Activated naive CD8-positive, alpha-beta T cell treated with anti-CD3 and anti-CD28 coated beads, Interleukin-2, amount 10 ng/mL, durations not matched to agents 7 days and 5 days (primary cell): ENCODE measurements around the gene OR12D1. TPM values are rescaled to one million over a fixed set of nuclear protein-coding genes. Genes with fewer than 3 reads are reported as not detected.
"Not testable (repeated sequence)": the region's sequence is repeated elsewhere in the genome, so short reads cannot be mapped to it uniquely, and the experiment has no call there.

Experiments
- ATAC-seq: fragments of 150-1000 bp; cut with Tn5 transposase; one replicate; pipeline ENCODE4 v1.10.0; 2021; ENCODE audit warnings: low read depth, moderate library complexity
- POLR2A ChIA-PET: fragments of 350-600 bp; sonication (Branson Sonifier 250); formaldehyde crosslinking; loops from one replicate; lab custom pipeline; 2021; ENCODE audit warnings: antibody characterized with exemption; lab: Charles Lee
- DNase-seq: peaks from one replicate; pipeline ENCODE4 v3.0.0; 2021
- H3K27ac Mint-ChIP-seq: one replicate; pipeline ENCODE4 v1.8.0; 2022; ENCODE audit warnings: mild to moderate bottlenecking, mixed read lengths
- H3K27me3 Mint-ChIP-seq: one replicate; pipeline ENCODE4 v1.8.0; 2022; ENCODE audit warnings: mild to moderate bottlenecking, moderate library complexity, mixed read lengths
- H3K36me3 Mint-ChIP-seq: one replicate; pipeline ENCODE4 v1.8.0; 2021; ENCODE audit warnings: mild to moderate bottlenecking, mixed read lengths
- H3K4me1 Mint-ChIP-seq: one replicate; pipeline ENCODE4 v1.8.0; 2021; ENCODE audit warnings: mixed read lengths
- H3K4me3 Mint-ChIP-seq: one replicate; pipeline ENCODE4 v1.8.0; 2022; ENCODE audit warnings: mild to moderate bottlenecking, moderate library complexity, mixed read lengths
- H3K9me3 Mint-ChIP-seq: one replicate; pipeline ENCODE4 v1.8.0; 2021; ENCODE audit warnings: mixed read lengths
- total RNA-seq, 2 experiments: library from RNA; stranded (reverse); gene quantifications; one replicate each; pipeline ENCODE4 v1.2.3, GENCODE V29; 2021

The OR12D1 gene
- total RNA-seq, 2 experiments from 2014 or later: not detected

DNA sequence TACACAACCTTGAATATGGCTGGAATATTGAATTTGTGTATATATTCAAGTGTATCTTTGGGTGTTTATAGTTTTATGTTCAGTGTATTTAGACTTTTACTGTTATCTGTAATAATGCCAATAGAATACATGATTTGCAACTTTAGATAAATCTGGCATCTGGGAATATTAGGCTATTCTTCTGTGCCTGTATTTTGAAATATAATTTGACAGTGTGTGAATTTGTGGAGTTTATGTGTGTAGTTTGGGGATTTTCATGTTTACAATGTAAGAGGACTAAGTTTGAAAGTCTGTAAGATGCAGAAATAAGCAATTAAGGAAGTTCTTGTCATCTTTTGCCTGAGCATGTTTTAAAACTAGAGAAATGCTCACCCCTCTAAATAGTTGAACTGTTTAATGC is 24.3 kb downstream of the OR12D1 start, which contains the start of gene OR10C1:
TSS of gene OR10C1 (plus strand) at position 301 of the 400 bp plus-strand sequence. CDS start 710 bp downstream, outside the sequence.
- POLR2A ChIA-PET: no interaction called here
- Mint-ChIP-seq H3K27me3 (peaks cover 30% of the 10 kb centered on the region), H3K27ac (no peak within 1 kb of the TSS), H3K4me1 (no peaks in the 10 kb centered on the region), H3K36me3 (no peaks in the 10 kb centered on the region), H3K4me3 (no peak within 1 kb of the TSS), H3K9me3 (peaks cover under 1% of the 10 kb centered on the region)
- no peak for ATAC-seq
- DNase-seq: no peak

DNA sequence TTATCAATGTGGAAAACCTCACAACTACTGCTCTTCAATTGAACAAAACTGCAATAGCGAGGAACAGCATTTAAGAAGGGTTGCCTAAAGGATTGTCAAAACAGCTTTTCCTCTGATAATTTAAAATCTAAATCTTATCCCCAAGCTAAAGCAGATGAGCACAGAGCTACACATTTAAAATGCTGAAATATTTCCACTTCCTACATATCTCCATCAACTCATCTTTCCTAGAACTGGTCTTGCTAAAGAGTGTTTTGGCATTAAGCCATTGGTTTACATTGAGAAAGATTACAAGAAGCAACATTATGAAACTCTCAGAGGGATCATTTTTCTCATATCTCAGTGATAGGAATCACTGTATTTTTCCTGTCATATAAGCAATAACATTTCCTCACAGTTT is 28.0 kb downstream of the OR12D1 start:
- ATAC-seq (no peak), DNase-seq (no peak)
- POLR2A ChIA-PET: no interaction called here
- Mint-ChIP-seq H3K9me3 (peaks cover 7% of the 10 kb centered on the region), H3K27ac (no peak overlapping the region), H3K36me3 (no peaks in the 10 kb centered on the region), H3K4me1 (no peaks in the 10 kb centered on the region), H3K4me3 (no peak overlapping the region), H3K27me3 (peaks cover 24% of the 10 kb centered on the region)

DNA sequence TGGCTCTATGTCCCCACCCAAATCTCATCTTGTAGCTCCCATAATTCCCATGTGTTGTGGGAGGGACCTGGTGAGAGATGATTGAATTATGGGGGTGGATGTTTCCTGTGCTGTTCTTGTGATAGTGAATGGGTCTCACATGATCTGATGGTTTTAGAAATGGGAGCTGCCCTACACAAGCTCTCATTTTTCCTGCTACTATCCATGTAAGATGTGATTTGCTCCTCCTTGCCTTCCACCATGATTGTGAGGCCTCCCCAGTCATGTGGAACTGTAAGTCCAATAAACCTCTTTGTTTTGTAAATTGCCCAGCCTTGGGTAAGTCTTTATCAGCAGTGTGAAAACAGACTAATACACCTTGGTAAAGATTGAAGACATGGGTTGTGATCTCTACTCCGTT is 29.3 kb downstream of the OR12D1 start:
- POLR2A ChIA-PET, H3K27ac Mint-ChIP-seq, H3K4me3 Mint-ChIP-seq, DNase-seq, H3K4me1 Mint-ChIP-seq, H3K9me3 Mint-ChIP-seq, H3K36me3 Mint-ChIP-seq, ATAC-seq: not testable (repeated sequence)
- H3K27me3 Mint-ChIP-seq: peaks cover 17% of the 10 kb centered on the region

DNA sequence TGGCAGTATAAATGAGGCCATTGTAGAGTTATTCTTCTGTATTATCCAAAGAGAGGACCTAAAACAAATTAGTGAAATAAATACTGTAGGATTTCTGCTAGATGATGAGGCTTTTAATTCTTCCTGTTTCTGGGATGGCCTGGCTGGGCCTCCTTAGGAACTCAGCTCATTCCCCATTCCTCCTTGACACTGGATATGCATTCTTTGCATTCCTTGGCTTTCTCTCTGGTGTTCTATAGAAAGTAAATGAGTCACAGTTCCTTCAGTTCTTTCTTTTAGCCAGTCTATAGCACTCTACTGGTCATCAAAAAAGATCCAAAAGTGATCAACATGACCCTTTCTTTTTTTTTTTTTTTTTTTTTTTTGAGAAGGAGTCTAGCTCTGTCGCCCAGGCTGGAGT is 32.9 kb downstream of the OR12D1 start:
- POLR2A ChIA-PET: no interaction called here
- no peaks in the 10 kb centered on the region for H3K36me3 Mint-ChIP-seq
- H3K4me3 Mint-ChIP-seq: no peak overlapping the region
- no peaks in the 10 kb centered on the region for H3K4me1 Mint-ChIP-seq
- peaks cover 20% of the 10 kb centered on the region for H3K27me3 Mint-ChIP-seq
- H3K9me3 Mint-ChIP-seq: peaks cover 7% of the 10 kb centered on the region
- H3K27ac Mint-ChIP-seq: no peak overlapping the region
- ATAC-seq (no peak), DNase-seq (no peak)

DNA sequence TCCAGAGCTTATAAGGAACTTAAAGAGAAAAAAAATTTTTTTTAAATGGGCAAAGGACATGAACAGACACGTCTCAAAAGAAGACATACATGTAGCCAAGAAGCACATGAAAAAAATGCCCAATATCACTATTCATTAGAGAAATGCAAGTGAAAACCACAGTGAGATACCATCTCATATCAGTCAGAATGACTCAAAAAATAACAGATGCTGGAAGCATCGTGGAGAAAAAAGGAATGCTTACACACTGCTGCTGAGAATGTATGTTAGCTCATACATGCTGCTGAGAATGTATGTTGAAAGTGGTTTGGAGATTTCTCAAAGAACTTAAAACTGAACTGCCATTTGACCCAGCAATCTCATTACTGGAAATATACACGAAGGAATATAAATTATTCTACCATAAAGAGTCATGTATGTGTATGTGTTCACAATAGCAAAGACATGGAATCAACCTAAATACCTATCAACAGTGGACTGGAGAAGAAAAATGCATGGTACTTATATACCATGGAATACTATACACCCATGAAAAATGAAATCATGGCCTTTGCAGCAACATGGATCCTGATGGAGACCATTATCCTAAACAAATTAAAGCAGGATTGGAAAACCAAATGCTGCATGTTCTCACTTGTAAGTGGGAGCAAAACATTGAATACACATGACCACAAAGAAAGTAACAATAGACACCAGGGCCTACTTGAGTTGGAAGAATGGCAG is 36.9 kb downstream of the OR12D1 start:
- Mint-ChIP-seq H3K36me3 (no peaks in the 10 kb centered on the region), H3K4me1 (no peaks in the 10 kb centered on the region), H3K4me3 (no peak overlapping the region), H3K27ac (no peak overlapping the region), H3K27me3 (peaks cover 8% of the 10 kb centered on the region), H3K9me3 (no peaks in the 10 kb centered on the region)
- DNase-seq (no peak), ATAC-seq (no peak)
- POLR2A ChIA-PET: no interaction called here

DNA sequence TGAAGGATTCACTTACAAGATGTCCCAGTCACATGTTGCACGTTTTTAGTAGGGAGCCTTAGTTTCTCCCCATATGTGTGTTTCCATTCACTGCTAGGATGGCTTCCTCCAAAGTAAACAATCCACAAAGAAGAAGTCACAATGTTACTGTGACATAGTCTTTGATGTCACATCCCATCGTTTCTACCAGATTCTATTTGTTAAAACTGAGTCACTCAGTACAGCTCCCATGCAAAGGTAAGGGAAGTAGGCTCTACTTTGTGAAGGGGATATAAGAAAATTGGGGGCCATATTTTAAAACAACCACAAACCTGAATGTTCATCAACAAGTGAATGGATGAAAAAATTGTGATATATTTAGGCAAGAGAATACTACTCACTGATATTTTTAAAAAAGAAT is 42.2 kb downstream of the OR12D1 start, which contains the start of the genes OR11A1 and OR2H1:
TSS of gene OR11A1 (minus strand) at position 101 of the 400 bp plus-strand sequence. CDS start 29,430 bp downstream, outside the sequence.
TSS of gene OR2H1 (plus strand) at position 185 of the 400 bp plus-strand sequence. CDS start 4,615 bp downstream, outside the sequence.
- POLR2A ChIA-PET: no interaction called here
- DNase-seq (no peak), ATAC-seq (no peak)
- H3K27me3 Mint-ChIP-seq: peaks cover 15% of the 10 kb centered on the region
- H3K4me1 Mint-ChIP-seq: peaks cover 2% of the 10 kb centered on the region
- H3K4me3 Mint-ChIP-seq: no peak within 1 kb of the TSS
- H3K27ac Mint-ChIP-seq: no peak within 1 kb of the TSS
- no peaks in the 10 kb centered on the region for H3K36me3 Mint-ChIP-seq
- no peaks in the 10 kb centered on the region for H3K9me3 Mint-ChIP-seq

DNA sequence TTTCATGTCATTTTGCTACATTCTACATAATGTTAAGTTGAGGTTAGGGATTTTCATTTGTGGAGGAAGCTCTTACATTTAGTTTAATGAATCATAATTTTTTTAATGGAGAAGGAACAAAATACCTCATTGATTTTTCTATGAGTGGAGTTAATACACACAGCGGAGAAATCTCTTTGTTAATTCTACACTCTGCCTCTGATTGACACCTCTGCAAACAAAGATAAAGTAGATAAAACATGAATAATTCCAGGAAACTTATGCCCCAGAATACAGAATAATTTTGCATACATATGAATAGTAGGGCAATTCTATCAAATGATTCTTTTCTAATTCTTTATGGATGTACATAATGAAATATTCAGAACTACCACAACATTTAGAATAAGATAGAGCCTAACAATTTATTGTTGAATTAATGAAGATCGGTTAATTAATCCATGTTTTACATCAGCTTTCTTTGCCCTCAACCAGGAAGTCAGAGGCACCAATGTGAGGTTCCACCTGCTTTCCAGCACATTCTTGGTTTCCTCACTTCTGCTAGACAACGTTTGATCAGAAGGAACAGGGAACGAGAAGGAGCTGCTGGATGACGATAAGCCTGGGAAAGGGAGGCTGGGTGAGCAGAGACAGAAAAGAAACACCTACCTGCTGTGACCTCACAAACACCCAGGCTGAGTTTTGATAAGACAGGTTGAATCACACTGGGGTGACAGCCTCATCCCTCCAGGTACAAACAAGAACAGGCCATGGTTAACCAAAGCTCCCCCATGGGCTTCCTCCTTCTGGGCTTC is 46.5 kb downstream of the OR12D1 start:
- Mint-ChIP-seq H3K4me3 (no peak overlapping the region), H3K36me3 (no peaks in the 10 kb centered on the region), H3K4me1 (peaks cover 2% of the 10 kb centered on the region), H3K27ac (no peak overlapping the region), H3K27me3 (peaks cover 12% of the 10 kb centered on the region), H3K9me3 (no peaks in the 10 kb centered on the region)
- DNase-seq (no peak), ATAC-seq (no peak)
- POLR2A ChIA-PET: no interaction called here

DNA sequence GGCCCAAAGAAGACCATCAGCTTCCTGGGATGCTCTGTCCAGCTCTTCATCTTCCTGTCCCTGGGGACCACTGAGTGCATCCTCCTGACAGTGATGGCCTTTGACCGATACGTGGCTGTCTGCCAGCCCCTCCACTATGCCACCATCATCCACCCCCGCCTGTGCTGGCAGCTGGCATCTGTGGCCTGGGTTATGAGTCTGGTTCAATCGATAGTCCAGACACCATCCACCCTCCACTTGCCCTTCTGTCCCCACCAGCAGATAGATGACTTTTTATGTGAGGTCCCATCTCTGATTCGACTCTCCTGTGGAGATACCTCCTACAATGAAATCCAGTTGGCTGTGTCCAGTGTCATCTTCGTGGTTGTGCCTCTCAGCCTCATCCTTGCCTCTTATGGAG is 47.3 kb downstream of the OR12D1 start:
- POLR2A ChIA-PET: no interaction called here
- H3K4me3 Mint-ChIP-seq: no peak overlapping the region
- H3K36me3 Mint-ChIP-seq: no peaks in the 10 kb centered on the region
- peaks cover 2% of the 10 kb centered on the region for H3K4me1 Mint-ChIP-seq
- no peaks in the 10 kb centered on the region for H3K9me3 Mint-ChIP-seq
- ATAC-seq (no peak), DNase-seq (no peak)
- H3K27ac Mint-ChIP-seq: no peak overlapping the region
- H3K27me3 Mint-ChIP-seq: peaks cover 15% of the 10 kb centered on the region

DNA sequence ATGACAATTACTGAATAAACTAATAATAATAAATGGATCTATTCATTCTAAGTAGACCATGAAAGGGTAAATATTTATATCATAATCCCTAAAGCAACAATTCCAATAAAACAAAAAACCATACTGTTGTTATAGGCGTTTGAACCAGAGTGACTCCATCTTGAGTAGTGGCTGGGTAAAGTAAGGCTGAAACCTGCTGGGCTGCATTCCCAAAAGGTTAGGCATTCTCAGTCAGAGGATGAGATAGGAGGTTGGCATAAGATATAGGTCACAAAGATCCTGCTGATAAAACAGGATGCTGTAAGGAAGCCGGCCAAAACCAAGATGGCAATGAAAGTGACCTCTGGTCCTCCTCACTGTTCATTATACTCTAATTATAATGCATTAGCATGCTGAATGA is 50.6 kb downstream of the OR12D1 start:
- H3K4me1 Mint-ChIP-seq: peaks cover 2% of the 10 kb centered on the region
- peaks cover 10% of the 10 kb centered on the region for H3K27me3 Mint-ChIP-seq
- DNase-seq: no peak
- H3K4me3 Mint-ChIP-seq: no peak overlapping the region
- POLR2A ChIA-PET: no interaction called here
- H3K9me3 Mint-ChIP-seq: no peaks in the 10 kb centered on the region
- no peak for ATAC-seq
- no peak overlapping the region for H3K27ac Mint-ChIP-seq
- no peaks in the 10 kb centered on the region for H3K36me3 Mint-ChIP-seq

DNA sequence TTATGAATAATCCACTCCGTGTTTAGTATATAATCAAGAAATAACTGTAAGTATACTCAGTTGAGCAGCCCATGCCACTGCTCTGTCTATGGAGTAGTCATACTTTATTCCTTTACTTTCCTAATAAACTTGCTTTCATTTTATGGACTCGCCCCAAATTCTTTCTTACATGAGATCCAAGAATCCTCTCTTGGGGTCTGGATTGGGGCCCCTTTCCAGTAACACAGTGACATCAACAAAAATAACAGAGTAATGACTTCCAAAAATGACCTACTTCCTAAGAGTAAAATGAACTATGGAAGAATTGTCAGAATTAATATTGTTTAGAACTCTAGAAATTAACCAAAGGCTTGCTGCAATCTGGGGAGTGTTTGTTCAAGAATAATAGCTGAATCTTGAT is 51.1 kb downstream of the OR12D1 start:
- no peaks in the 10 kb centered on the region for H3K9me3 Mint-ChIP-seq
- no peak overlapping the region for H3K4me3 Mint-ChIP-seq
- no peak overlapping the region for H3K27ac Mint-ChIP-seq
- H3K36me3 Mint-ChIP-seq: no peaks in the 10 kb centered on the region
- POLR2A ChIA-PET: no interaction called here
- H3K27me3 Mint-ChIP-seq: peaks cover 10% of the 10 kb centered on the region
- ATAC-seq: no peak
- DNase-seq: no peak
- H3K4me1 Mint-ChIP-seq: peaks cover 2% of the 10 kb centered on the region

DNA sequence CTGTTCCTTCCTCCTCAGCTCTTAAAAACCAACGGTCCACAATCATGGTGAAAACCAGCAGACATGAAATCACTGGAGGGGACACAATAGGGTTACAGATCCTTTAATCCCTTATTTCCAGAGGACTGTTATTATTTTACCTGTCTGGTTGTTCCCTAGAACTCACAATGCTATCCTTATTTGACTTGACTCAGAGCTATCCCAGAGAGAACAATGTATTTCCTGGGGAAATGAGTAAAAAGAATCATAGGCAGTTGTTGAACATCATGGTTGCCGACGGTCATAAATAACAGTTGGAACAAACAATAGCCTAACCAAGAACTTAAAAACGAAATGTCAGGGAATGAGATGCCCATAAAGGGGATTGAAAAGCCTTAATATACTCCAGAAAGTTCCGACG is 51.5 kb downstream of the OR12D1 start:
- DNase-seq (no peak), ATAC-seq (no peak)
- POLR2A ChIA-PET: no interaction called here
- Mint-ChIP-seq H3K27me3 (peaks cover 6% of the 10 kb centered on the region), H3K27ac (no peak overlapping the region), H3K36me3 (no peaks in the 10 kb centered on the region), H3K4me1 (peaks cover 2% of the 10 kb centered on the region), H3K9me3 (no peaks in the 10 kb centered on the region), H3K4me3 (no peak overlapping the region)
